ENCODE measurements around the gene KCNQ1. TPM values are rescaled to one million over a fixed set of nuclear protein-coding genes. Genes with fewer than 3 reads are reported as not detected.

The KCNQ1 gene
- total RNA-seq, 2 experiments from 2014 or later, result 20.4 to 26.0 TPM

- POLR2A ChIA-PET, result no interaction called here
- Mint-ChIP-seq H3K36me3 (ENCODE audit: low read depth) (peaks cover 14% of the 10 kb centered on the region), H3K27ac (no peak overlapping the region), H3K4me1 (ENCODE audit: low read depth) (no peaks in the 10 kb centered on the region), H3K9me3 (ENCODE audit: insufficient read depth) (peaks cover 33% of the 10 kb centered on the region), H3K4me3 (no peak overlapping the region), H3K27me3 (ENCODE audit: low read depth) (no peaks in the 10 kb centered on the region)
- CTCF ChIA-PET, result no interaction called here
- ATAC-seq, result no peak
- no peak for DNase-seq
Observed at GRCh38 chr11:2651054-2651617, 206.3 kb downstream of the KCNQ1 start.

- CTCF ChIA-PET, result no interaction called here
- no peaks in the 10 kb centered on the region for H3K27me3 Mint-ChIP-seq (ENCODE audit: low read depth)
- H3K9me3 Mint-ChIP-seq (ENCODE audit: insufficient read depth), result peaks cover 26% of the 10 kb centered on the region
- ATAC-seq (no peak), DNase-seq (no peak)
- POLR2A ChIA-PET, result no interaction called here
- H3K4me3 Mint-ChIP-seq, result no peak overlapping the region
- H3K36me3 Mint-ChIP-seq (ENCODE audit: low read depth), result peaks cover 14% of the 10 kb centered on the region
- no peak overlapping the region for H3K27ac Mint-ChIP-seq
- no peaks in the 10 kb centered on the region for H3K4me1 Mint-ChIP-seq (ENCODE audit: low read depth)
Observed at GRCh38 chr11:2651826-2652271, 207.0 kb downstream of the KCNQ1 start.

GRCh38 chr11:2652333-2653197 lies 207.8 kb downstream of the KCNQ1 start:
- Mint-ChIP-seq H3K27ac (no peak overlapping the region), H3K27me3 (ENCODE audit: low read depth) (no peaks in the 10 kb centered on the region), H3K4me1 (ENCODE audit: low read depth) (no peaks in the 10 kb centered on the region), H3K4me3 (no peak overlapping the region), H3K9me3 (ENCODE audit: insufficient read depth) (peaks cover 21% of the 10 kb centered on the region), H3K36me3 (ENCODE audit: low read depth) (peaks cover 10% of the 10 kb centered on the region)
- POLR2A ChIA-PET, result no interaction called here
- no peak for DNase-seq
- CTCF ChIA-PET, result no interaction called here
- ATAC-seq, result no peak

GRCh38 chr11:2653198-2653551 lies 208.4 kb downstream of the KCNQ1 start:
- POLR2A ChIA-PET, result no interaction called here
- Mint-ChIP-seq H3K36me3 (ENCODE audit: low read depth) (peaks cover 10% of the 10 kb centered on the region), H3K27ac (no peak overlapping the region), H3K4me1 (ENCODE audit: low read depth) (no peaks in the 10 kb centered on the region), H3K27me3 (ENCODE audit: low read depth) (no peaks in the 10 kb centered on the region), H3K9me3 (ENCODE audit: insufficient read depth) (peaks cover 19% of the 10 kb centered on the region), H3K4me3 (no peak overlapping the region)
- CTCF ChIA-PET, result no interaction called here
- DNase-seq (no peak), ATAC-seq (no peak)

- no peaks in the 10 kb centered on the region for H3K27me3 Mint-ChIP-seq (ENCODE audit: low read depth)
- no peaks in the 10 kb centered on the region for H3K4me1 Mint-ChIP-seq (ENCODE audit: low read depth)
- DNase-seq, result no peak
- peaks cover 14% of the 10 kb centered on the region for H3K36me3 Mint-ChIP-seq (ENCODE audit: low read depth)
- H3K4me3 Mint-ChIP-seq, result no peak overlapping the region
- H3K27ac Mint-ChIP-seq, result no peak overlapping the region
- ChIA-PET POLR2A (no interaction called here), CTCF (no interaction called here)
- peaks cover 14% of the 10 kb centered on the region for H3K9me3 Mint-ChIP-seq (ENCODE audit: insufficient read depth)
- no peak for ATAC-seq
Observed at GRCh38 chr11:2653930-2654739, 209.3 kb downstream of the KCNQ1 start.

- no peak for ATAC-seq
- ChIA-PET POLR2A (no interaction called here), CTCF (no interaction called here)
- DNase-seq, result no peak
- Mint-ChIP-seq H3K36me3 (ENCODE audit: low read depth) (peaks cover 12% of the 10 kb centered on the region), H3K9me3 (ENCODE audit: insufficient read depth) (peaks cover 8% of the 10 kb centered on the region), H3K27ac (no peak overlapping the region), H3K4me3 (no peak overlapping the region), H3K27me3 (ENCODE audit: low read depth) (no peaks in the 10 kb centered on the region), H3K4me1 (ENCODE audit: low read depth) (no peaks in the 10 kb centered on the region)
Observed at GRCh38 chr11:2655016-2655719, 210.4 kb downstream of the KCNQ1 start.

GRCh38 chr11:2655834-2656622 lies 211.2 kb downstream of the KCNQ1 start:
- DNase-seq (no peak), ATAC-seq (no peak)
- Mint-ChIP-seq H3K27me3 (ENCODE audit: low read depth) (no peaks in the 10 kb centered on the region), H3K4me3 (no peak overlapping the region), H3K27ac (no peak overlapping the region), H3K4me1 (ENCODE audit: low read depth) (no peaks in the 10 kb centered on the region), H3K36me3 (ENCODE audit: low read depth) (peaks cover 18% of the 10 kb centered on the region), H3K9me3 (ENCODE audit: insufficient read depth) (peaks cover 9% of the 10 kb centered on the region)
- ChIA-PET CTCF (no interaction called here), POLR2A (no interaction called here)

GRCh38 chr11:2656859-2657258 lies 212.1 kb downstream of the KCNQ1 start:
- ChIA-PET POLR2A (no interaction called here), CTCF (no interaction called here)
- ATAC-seq (no peak), DNase-seq (no peak)
- H3K4me1 Mint-ChIP-seq (ENCODE audit: low read depth), result no peaks in the 10 kb centered on the region
- no peaks in the 10 kb centered on the region for H3K27me3 Mint-ChIP-seq (ENCODE audit: low read depth)
- H3K36me3 Mint-ChIP-seq (ENCODE audit: low read depth), result peaks cover 18% of the 10 kb centered on the region
- H3K4me3 Mint-ChIP-seq, result no peak overlapping the region
- peaks cover 11% of the 10 kb centered on the region for H3K9me3 Mint-ChIP-seq (ENCODE audit: insufficient read depth)
- no peak overlapping the region for H3K27ac Mint-ChIP-seq

GRCh38 chr11:2657697-2658284 lies 213.0 kb downstream of the KCNQ1 start:
- H3K4me3 Mint-ChIP-seq, result no peak overlapping the region
- CTCF ChIA-PET, result no interaction called here
- H3K36me3 Mint-ChIP-seq (ENCODE audit: low read depth), result peaks cover 16% of the 10 kb centered on the region

GRCh38 chr11:2660357-2660939 lies 215.6 kb downstream of the KCNQ1 start:
- Mint-ChIP-seq H3K4me1 (ENCODE audit: low read depth) (no peaks in the 10 kb centered on the region), H3K27me3 (ENCODE audit: low read depth) (no peaks in the 10 kb centered on the region), H3K4me3 (no peak overlapping the region), H3K36me3 (ENCODE audit: low read depth) (peaks cover 15% of the 10 kb centered on the region), H3K9me3 (ENCODE audit: insufficient read depth) (peaks cover 11% of the 10 kb centered on the region), H3K27ac (no peak overlapping the region)
- CTCF ChIA-PET, result no interaction called here
- POLR2A ChIA-PET, result no interaction called here
- ATAC-seq (no peak), DNase-seq (no peak)

More at GRCh38 chr11:2657697-2658284, 213.0 kb downstream of the KCNQ1 start:
- Mint-ChIP-seq H3K4me1 (ENCODE audit: low read depth) (no peaks in the 10 kb centered on the region), H3K9me3 (ENCODE audit: insufficient read depth) (peaks cover 11% of the 10 kb centered on the region), H3K27me3 (ENCODE audit: low read depth) (no peaks in the 10 kb centered on the region), H3K27ac (no peak overlapping the region)
- ATAC-seq (no peak), DNase-seq (no peak)
- POLR2A ChIA-PET, result interaction anchor here (0.6 kb wide), 1 partner anchor 1292 kb away, joined by 3 read pairs; no protein-coding TSS in a partner anchor
